Activated T-cell treated with anti-CD3 and anti-CD28 coated beads for 4 hours (primary cell): ENCODE results near the gene FAM98C.
A peak's percentile ranks its signal among the peaks of the same experiment; 100 is the strongest.
"Not testable (repeated sequence)": the region's sequence is repeated elsewhere in the genome, so short reads cannot be mapped to it uniquely, and the experiment has no call there.

Experiments
- DNase-seq: peaks from one replicate; pipeline ENCODE4 v3.0.0-alpha.2; 2020

FAM98C gene

DNA sequence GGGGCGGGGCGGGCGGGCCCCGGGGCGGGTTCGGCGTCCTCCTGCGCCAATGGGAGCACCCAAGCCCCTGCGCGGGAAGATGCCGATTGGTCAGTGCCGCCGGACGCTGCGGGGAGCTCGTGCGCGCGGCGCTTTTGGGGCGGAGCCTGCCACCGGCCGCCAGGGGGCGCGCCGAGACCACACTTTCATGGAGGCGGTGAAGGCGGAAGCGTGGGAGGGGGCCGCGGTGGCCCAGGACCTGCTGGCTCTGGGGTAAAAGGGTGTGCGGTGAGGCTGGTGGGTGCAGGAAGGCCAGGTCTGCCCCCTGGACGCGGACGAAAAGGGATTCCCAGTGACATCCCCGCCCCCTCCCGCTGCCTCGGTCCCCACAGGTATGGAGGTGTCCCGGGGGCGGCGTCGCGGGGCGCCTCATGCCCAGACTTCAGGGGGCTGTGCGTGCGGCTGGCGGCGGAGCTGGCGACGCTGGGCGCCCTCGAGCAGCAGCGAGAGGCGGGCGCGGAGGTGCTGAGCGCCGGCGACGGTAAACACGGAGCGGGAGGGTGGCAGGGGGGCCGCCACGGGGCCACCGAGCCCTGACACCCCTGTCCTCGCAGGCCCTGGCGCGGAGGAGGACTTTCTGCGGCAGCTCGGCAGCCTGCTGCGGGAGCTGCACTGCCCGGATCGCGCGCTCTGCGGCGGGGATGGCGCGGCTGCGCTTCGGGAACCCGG lies at the start of gene FAM98C:
Gene FAM98C (plus strand): TSS at position 127 of the 708 bp plus-strand sequence. CDS start 61 bp downstream, at position 188.
- DNase-seq, result peak; percentile 96

DNA sequence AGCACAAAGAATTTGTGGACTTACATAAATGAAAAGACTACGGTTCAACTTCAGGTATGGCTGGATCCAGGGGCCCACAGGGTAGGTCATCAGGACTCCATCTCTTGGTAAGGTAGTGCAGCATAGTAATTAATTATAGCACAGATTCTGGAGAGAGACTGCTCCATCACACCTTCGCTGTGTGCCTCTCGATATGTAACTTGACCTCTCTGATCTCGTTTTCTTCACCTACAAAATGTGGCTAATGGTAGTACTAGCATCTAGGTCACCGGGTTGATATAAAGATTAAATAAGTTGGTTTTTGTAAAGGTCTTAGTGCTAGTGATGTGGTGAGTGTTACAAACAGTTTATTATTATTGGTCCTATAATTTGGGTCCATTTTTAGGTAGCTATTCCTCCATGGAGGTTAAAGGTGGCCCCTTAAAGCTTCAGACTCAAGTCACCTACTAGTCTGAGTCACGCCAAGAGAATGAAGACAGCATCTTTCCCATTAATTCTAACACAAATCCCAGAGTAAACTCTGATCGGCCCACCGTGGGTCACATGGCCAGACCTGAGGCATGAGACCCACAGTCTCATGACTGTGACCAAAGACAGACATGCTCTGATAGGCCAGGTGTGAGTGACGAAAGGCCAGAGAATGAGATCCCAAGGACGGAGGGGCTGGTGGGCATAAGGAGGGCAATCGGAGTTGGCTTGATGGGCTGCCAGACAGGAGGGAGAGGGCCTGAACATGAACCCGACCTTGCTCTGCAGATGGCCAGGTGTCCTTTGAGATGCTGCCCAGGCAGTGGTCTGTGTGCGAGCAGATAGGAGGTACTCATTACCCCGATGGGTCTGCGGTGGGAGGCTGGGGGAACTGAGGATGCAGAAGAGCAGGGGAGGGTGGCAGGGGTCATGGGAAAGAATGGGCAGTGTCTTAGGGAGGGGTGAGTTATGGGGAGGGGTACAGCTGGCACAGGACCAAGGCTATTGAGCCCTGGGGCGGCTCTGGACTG lies 46.9 kb upstream of the FAM98C start:
- no peak for DNase-seq

DNA sequence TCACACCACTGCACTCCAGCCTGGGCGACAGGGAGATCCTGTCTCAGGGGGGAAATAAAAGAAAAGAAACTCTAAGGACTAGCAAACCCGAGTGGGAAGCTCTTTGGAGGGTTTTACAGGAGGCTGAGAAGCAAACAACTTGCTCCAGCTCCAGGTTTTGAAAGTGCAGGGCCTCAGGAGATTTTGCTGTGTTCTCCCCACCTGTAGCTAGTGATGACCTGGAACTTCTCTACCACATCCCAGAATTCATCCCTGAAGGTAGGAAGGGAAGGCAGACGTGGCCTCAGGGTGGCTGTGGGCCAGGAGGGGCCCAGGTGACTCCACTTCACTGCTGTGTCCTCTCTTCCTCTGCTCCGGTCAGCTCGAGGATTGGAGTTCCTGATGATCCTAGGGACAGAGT lies 44.8 kb upstream of the FAM98C start:
- no peak for DNase-seq

DNA sequence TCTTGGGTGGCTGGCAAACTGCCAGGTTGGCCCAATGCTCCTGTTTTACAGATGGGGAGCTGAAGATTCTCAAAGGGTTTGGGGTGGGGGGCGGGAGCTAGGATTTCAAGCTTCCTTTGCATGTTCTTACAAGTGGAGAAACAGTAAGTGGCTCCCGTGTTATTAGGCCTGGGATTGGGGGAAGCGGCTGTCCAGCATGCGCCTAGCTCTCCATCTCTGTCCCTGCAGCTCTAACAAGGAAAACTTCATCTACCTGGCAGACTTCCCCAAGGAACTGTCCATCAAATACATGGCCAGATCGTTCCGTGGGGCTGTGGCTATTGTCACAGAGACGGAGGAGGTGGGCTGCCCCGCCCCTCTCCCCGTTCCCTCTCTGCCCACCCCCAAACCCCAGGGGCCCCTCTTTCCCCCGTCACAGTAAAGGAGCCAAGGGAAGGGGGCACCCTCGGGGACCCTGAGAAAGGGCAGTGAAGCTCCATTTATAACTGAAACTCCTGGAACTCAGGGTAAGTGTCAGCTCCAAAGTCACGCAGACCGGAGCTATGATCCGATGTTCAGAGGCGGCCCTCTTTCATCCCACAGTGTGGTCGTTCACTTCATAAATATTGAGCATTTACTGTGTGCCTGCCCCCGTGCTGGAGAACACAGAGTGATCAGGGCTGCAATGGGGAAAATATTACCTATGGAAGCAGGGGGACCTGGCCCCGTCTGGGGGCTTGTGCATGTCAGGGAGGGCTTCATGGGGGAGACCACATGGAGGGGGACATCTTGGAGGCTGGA lies 43.5 kb upstream of the FAM98C start:
- no peak for DNase-seq

DNA sequence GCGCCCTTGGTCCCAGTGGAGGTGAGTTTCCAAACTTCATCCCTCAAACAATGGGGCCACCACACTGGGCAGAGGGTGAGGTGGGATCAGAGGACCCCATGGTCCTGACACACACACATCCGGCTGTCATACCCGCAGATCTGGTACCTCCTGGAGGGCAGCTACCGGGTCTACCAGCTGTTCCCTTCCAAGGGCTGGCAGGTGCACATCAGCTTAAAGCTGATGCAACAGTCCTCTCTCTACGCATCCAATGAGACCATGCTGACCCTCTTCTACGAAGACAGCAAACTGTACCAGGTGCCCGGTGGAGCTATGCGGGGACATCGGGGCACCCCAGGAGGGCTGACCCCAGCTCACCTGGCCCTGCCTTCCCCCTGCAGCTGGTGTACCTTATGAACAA lies 42.5 kb upstream of the FAM98C start:
- no peak for DNase-seq

DNA sequence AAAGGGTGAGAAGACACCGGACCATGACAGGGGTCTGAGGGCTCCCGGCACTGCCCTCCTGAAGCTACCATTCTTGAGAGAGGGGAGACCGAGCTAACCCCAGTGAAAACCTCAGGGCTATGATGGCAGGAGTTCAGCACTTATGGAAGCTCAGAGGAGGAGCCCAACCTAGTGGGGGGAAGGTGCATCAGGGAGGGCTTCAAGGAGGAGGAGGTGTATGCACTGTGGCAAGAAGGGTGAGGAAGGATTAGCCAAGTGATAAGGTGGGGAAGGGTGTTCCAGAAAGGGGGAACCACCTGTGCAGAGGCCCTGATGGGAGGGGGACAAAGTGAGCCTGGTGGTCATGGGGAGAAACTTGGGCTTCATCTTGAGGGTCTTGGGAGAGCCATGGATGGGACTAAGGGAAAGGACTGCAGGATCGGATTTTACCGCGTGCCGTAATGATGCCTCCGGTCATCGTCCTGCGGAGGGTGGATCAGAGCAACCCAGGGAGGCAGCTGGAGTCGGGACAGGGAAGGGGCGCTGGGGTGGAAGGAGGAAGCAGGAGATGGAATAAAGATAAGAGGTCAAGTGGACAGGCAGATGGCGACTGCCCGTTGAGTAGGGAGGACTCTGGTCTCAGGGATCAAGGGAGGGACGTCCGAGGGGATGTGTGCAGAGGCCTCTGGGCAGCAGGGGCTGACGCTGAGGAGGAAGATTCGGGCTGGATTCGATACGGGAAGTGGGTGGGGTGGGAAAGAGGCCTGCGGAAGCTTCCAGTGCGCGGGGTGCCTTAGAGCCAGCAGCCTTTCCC lies 41.9 kb upstream of the FAM98C start:
- DNase-seq, result no peak

DNA sequence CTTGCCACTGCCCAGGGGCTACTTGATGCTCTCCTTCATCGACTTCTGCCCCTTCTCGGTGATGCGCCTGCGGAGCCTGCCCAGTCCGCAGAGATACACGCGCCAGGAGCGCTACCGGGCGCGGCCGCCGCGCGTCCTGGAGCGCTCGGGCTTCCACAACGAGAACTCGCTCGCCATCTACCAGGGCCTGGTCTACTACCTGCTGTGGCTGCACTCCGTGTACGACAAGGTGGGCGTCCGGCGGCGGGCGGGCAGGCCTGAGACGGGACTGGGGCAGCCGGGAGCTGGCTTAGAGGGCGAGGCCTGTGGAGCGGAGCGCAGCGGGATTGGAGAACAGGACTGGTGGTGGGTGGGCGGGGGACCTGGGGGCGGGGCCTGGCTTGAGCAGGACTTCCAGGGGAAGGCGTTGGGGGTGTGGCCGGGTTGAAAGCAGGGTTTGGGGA lies 41.2 kb upstream of the FAM98C start:
- DNase-seq, result peak; percentile 34

DNA sequence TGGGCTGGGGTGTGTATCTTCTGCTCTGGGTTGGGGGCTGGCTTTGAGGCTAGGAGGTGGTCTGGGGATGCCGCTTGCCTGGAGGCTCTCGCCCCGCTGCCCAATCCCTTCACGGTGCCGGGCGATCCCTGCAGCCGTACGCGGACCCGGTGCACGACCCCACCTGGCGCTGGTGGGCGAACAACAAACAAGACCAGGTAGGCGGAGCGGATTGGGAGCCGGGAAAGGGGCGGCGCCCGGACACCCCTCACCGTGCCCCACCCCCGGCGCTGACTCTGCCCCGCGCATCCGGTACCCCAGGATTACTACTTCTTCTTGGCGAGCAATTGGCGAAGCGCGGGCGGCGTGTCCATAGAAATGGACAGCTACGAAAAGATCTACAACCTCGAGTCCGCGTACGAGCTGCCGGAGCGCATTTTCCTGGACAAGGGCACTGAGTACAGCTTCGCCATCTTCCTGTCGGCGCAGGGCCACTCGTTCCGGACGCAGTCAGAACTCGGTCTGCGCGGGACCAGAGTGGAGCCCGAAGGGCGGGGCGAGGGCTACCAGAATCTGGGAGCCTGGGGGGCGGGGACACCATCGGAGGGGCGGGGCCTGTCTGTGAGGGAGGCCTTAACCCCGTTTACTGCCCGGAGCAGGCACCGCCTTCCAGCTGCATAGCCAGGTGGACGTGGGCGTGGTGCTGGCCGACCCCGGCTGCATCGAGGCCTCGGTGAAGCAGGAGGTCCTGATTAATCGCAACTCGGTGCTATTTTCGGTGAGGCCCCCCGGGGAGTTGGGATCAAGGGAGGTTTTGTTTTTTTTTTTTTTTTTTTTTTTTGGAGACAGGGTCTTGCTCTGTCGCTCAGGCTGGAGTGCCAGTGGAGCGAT lies 40.6 kb upstream of the FAM98C start:
- DNase-seq, result peak; percentile 54

DNA sequence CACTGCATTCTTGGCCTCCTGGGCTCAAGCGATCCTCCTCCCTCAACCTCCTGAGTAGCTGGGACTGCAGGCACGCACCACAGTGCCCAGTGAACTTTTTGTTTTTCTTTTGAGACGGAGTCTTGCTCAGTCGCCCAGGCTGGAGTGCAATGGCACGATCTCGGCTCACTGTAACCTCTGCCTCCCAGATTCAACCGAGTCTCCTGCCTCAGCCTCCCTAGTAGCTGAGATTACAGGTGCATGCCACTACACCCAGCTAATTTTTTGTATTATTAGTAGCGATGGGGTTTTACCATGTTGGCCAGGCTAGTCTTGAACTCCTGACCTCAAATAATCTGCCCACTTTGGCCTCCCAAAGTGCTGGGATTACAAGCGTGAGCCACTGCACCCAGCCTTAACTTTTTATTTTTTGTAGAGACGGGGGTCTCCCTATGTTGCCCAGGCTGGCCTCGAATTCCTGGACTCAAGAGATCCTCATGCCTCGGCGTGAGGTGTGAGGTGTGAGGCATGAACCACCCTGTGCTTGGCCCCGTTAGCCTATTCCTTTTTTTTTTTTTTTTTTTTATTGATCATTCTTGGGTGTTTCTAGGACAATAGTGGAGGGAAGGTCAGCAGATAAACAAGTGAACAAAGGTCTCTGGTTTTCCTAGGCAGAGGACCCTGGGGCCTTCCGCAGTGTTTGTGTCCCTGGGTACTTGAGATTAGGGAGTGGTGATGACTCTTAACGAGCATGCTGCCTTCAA lies 39.8 kb upstream of the FAM98C start:
- DNase-seq, result not testable (repeated sequence)

DNA sequence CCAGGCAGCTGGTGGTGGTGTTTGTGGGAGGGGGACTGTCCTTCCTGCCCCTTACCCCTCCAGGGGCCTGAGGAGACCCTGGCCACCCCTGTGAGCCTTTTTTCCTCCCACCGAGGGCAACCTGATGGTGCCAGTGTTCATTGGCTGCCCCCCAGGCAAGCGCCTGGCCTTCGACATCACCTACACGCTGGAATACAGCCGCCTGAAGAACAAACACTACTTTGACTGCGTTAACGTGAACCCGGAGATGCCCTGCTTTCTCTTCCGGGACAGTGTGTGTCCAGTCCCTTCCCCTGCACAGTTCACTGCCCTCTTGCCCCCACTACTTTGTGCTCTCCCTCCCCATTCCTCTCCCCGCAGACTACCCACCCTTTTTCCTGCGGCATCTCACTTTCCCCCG lies 35.9 kb upstream of the FAM98C start:
- no peak for DNase-seq

DNA sequence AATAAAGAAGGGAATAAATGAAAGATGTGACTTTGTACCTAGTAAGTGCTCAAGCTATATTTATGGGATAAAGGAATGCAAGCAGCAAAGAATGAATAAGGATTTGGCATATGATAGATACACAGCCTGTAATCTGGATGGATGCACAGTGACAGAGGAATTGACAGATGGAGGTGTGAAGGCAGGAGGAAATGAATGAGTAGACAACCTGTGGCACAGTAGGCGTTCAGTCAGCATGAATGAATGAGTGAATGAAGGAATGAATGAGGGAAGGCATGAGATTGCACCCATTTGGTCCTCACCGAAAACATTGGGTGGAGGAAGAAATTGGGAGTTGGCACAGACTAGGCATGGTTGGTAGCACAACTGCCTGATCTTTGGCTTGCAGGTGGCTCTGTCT lies 33.3 kb upstream of the FAM98C start:
- DNase-seq, result no peak

DNA sequence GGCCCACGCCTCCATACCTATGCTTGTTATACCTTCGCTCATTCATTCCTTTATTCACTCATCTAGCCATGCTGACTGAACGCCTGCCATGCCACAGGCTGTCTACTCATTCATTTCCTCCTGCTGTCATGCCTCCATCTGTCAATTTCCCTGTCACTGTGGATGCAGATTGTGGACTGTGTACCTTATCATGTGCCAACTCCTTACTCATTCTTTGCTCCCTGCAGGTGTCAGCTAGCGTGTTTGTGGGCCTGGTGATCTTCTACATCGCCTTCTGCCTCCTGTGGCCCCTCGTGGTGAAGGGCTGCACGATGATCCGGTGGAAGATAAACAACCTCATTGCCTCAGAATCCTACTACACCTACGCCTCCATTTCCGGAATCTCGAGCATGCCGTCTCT lies 32.6 kb upstream of the FAM98C start:
- DNase-seq, result no peak

DNA sequence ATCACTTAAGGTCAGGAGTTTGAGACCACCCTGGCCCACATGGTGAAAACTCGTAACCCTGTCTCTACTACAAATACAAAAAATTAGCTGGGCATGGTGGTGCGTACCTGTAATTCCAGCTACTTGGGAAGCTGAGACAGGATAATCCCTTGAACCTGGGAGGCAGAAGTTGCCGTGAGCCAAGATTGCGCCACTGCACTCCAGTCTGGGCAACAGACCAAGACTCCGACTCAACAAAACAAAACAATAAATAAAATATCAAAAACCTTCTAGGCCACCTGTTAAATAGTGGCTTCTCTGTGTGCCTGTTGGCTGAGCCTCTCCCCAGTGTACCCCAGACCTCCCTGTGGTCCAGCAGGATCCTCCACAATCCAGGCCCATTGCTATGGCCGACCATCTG lies 31.8 kb upstream of the FAM98C start:
- DNase-seq, result no peak

DNA sequence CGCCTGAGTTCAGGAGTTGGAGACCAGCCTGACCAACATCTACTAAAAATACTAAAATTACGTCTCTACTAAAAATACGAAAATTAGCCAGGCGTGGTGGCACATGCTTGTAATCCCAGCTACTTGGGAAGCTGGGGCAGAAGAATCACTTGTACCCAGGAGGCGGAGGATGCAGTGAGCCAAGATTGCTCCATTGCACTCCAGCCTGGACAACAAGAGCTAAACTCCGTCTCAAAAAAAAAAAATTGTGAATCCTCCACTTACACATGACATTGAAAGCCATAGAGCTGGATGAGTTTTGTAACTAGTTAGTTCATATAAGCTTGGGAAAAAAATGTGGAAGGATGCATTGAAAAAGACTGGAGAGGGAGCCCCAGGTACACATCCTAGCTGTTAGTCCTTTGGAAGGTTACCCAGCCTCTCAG lies 29.0 kb upstream of the FAM98C start:
- DNase-seq, result no peak

DNA sequence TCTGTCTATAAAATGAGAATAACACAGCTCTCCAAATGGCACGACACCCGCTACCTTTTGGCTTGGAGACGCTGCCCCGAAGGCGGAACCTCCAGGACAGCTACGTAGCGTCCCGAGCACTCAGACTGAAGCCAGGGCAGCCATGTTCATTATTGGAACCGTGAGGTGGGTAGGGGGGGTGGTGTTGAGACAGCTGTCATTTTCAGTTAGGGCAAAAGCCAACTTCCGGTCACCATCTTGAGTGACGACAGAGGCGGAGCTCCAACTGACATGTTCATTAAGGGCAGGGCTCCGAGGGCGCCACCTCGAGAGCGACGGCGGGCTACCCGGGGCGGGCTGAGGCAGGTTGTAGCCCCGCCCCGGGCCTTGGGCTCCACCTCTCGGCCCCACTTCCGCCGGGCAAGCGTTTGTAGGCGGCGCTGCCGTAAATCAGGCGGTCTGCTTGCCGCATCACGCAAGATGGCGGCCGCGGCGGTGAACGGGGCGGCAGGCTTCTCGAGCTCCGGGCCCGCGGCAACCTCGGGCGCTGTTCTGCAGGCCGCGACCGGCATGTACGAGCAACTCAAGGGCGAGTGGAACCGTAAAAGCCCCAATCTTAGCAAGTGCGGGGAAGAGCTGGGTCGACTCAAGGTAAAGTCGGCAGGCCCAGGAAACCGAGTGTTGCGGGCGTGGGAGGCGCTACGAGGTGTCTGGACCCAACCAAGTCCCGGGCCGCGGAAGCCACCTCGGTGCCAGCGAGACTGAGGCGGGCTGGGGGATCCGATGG lies 28.4 kb upstream of the FAM98C start, which contains the start of gene PSMD8:
Gene PSMD8 (plus strand): TSS at position 240 of the 766 bp plus-strand sequence. CDS start 31 bp downstream, at position 271.
- DNase-seq, result peak; percentile 94

DNA sequence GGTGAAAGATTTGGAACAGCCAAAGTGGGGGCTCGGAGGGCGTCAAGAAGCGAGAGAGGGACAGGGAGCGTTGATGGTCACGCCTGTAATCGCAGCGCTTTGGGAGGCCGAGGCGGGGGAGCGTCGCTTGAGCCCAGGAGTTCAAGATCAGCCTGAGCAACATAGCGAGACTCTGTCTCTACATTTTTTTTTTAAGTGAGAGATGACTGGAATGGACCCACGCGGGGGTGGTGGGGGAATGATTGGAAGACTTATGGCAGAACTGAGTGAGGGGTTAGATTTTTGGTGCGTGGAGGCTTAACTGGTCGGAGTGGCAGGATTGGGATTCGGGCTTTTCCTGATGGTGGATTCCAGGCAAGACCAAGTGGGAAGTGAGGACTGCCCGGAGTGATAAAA lies 27.8 kb upstream of the FAM98C start:
- no peak for DNase-seq

DNA sequence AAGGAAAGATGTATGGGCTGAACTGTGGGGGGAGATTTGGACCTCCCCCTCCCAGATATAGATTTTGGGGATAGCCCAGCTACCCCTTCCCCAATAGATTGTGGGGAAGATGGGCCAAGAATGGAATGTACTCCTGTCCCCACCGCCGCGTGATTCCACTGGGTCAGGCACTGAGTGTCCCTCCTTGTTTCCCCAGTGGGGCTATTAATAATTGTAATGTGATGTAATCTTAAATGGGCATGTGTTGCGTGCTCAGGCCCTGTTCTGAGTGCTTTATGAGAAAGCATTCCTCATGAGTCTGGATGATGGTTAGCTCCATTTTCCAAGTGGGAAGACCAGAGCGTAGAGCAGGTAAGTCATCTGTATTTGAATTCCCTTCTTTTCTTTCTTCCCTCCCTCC lies 27.1 kb upstream of the FAM98C start:
- DNase-seq, result no peak

DNA sequence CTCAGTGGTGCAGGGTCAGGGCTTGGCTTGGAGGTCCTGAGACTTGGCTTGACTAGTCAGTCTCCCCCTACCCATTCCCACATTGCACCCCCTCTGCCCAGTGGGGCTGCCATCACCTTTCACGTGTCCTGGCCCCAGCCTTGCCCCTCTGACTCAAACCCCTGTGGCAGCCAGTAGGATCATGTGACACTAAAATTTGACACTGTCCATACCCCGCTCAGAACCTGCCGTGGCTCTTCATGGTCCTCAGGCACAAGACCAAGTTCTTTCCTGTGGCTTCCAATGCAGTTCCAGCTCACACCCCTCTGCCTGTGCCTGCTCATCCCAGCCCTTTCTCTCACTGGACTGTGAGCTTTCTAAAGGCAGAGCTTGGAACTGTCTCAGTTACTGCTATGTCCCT lies 26.3 kb upstream of the FAM98C start:
- no peak for DNase-seq

DNA sequence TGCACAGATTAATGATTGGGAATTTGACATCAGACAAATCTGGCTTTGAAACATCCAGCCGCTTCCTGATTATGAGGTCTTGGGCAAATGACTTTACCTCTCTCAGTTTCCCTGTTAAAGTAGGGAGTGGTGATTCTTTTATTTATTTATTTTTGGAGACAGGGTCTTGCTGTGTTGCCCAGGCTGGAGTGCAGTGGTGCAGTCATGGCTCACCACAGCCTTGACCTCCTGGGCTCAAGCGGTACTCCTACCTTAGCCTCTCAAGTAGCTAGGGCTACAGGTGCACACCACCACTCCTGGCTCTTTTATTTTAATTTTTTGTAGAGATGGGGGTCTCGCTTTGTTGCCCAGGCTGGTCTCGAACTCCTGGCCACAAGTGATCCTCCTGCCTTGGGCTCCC lies 25.8 kb upstream of the FAM98C start:
- no peak for DNase-seq

DNA sequence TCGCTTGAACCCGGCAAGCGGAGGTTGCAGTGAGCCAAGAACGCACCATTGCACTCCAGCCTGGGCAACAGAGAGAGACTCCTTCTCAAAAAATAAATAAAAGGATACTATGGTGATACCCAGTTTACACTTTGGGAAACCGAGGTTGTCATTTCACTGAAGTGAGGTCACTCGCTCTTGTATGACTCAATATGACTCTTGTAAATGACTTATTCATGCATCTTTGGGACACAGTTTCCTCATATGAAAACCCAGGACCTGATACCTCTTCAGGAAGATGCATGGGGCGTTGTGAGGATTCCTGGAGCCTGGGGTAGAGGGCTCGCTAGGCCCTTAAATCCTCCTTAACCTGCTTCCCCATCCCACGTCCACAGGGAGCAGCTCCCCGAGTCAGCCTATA lies 24.0 kb upstream of the FAM98C start:
- no peak for DNase-seq
